H9 (cell line): ENCODE data around the gene SORCS2. TPM values are rescaled to one million over a fixed set of nuclear protein-coding genes. Genes with fewer than 3 reads are reported as not detected.

Experiments
- DNase-seq: peaks from one replicate; pipeline ENCODE4 v3.0.0-alpha.2; 2017
- H2AFZ ChIP-seq: one replicate; pipeline ENCODE4 v1.6.1; 2013; ENCODE audit warnings: mild to moderate bottlenecking, low read length, control low read depth, moderate library complexity
- H2AK5ac ChIP-seq: 2 replicates; pipeline ENCODE4 v1.6.1; 2013; ENCODE audit warnings: low read length, control low read depth, mixed read lengths; ENCODE audit not compliant: insufficient read length
- H2BK120ac ChIP-seq: one replicate; pipeline ENCODE4 v1.6.1; 2013; ENCODE audit warnings: low read depth, mild to moderate bottlenecking, low read length, control low read depth, inconsistent platforms; ENCODE audit not compliant: poor library complexity, severe bottlenecking
- H2BK12ac ChIP-seq: 2 replicates; pipeline ENCODE4 v1.6.1; 2013; ENCODE audit warnings: low read length, control low read depth, mixed read lengths, low read depth; ENCODE audit not compliant: insufficient read length
- H2BK15ac ChIP-seq: 2 replicates; pipeline ENCODE4 v1.6.1; 2013; ENCODE audit warnings: low read depth, low read length, control low read depth
- H2BK20ac ChIP-seq: one replicate; pipeline ENCODE4 v1.6.1; 2013; ENCODE audit warnings: low read depth, mild to moderate bottlenecking, low read length, control low read depth, inconsistent platforms; ENCODE audit not compliant: poor library complexity, severe bottlenecking
- H2BK5ac ChIP-seq: 2 replicates; pipeline ENCODE4 v1.6.1; 2013; ENCODE audit warnings: low read length, control low read depth, mixed read lengths; ENCODE audit not compliant: insufficient read length
- H3K14ac ChIP-seq: 2 replicates; pipeline ENCODE4 v1.6.1; 2013; ENCODE audit warnings: low read length, control low read depth; ENCODE audit not compliant: insufficient read depth
- H3K18ac ChIP-seq: 2 replicates; pipeline ENCODE4 v1.6.1; 2013; ENCODE audit warnings: low read depth, mild to moderate bottlenecking, mixed read lengths, low read length, control low read depth; ENCODE audit not compliant: insufficient read length
- H3K23ac ChIP-seq: 2 replicates; pipeline ENCODE4 v1.6.1; 2013; ENCODE audit warnings: low read length, control low read depth, mixed read lengths, low read depth; ENCODE audit not compliant: insufficient read length
- H3K23me2 ChIP-seq: 2 replicates; pipeline ENCODE4 v1.6.1; 2013; ENCODE audit warnings: low read depth, mild to moderate bottlenecking, mixed read lengths, low read length, control low read depth; ENCODE audit not compliant: insufficient read length, poor library complexity, severe bottlenecking
- H3K27ac ChIP-seq: 2 replicates; pipeline ENCODE4 v1.5.1; 2013; ENCODE audit warnings: low read length, control low read depth, mixed read lengths, low read depth; ENCODE audit not compliant: insufficient read length
- H3K27me3 ChIP-seq: 2 replicates; pipeline ENCODE4 v1.6.1; 2013; ENCODE audit warnings: low read length, control low read depth, inconsistent platforms; ENCODE audit not compliant: insufficient read depth
- H3K4ac ChIP-seq: 2 replicates; pipeline ENCODE4 v1.6.1; 2013; ENCODE audit warnings: low read depth, mild to moderate bottlenecking, control low read depth, inconsistent platforms, low read length, moderate library complexity
- H3K4me1 ChIP-seq: 2 replicates; pipeline ENCODE4 v1.6.1; 2013; ENCODE audit warnings: low read length, control low read depth, inconsistent platforms; ENCODE audit not compliant: insufficient read depth
- H3K4me2 ChIP-seq: 2 replicates; pipeline ENCODE4 v1.6.1; 2013; ENCODE audit warnings: low read length, control low read depth, mixed read lengths; ENCODE audit not compliant: insufficient read length, insufficient read depth
- H3K56ac ChIP-seq: 2 replicates; pipeline ENCODE4 v1.6.1; 2013; ENCODE audit warnings: low read depth, mild to moderate bottlenecking, mixed read lengths, low read length, control low read depth; ENCODE audit not compliant: insufficient read length
- H3K79me1 ChIP-seq: 2 replicates; pipeline ENCODE4 v1.6.1; 2013; ENCODE audit warnings: low read depth, mild to moderate bottlenecking, moderate library complexity, low read length, control low read depth, inconsistent platforms; ENCODE audit not compliant: insufficient read depth, poor library complexity, severe bottlenecking
- H3K79me2 ChIP-seq: 2 replicates; pipeline ENCODE4 v1.6.1; 2013; ENCODE audit warnings: low read length, control low read depth, inconsistent platforms; ENCODE audit not compliant: insufficient read depth
- H3K9ac ChIP-seq: 2 replicates; pipeline ENCODE4 v1.6.1; 2013; ENCODE audit warnings: low read length, control low read depth, mixed read lengths; ENCODE audit not compliant: insufficient read length; ENCODE audit errors: extremely low read depth
- H3K9me3 ChIP-seq: one replicate; pipeline ENCODE4 v1.6.1; 2013; ENCODE audit warnings: low read depth, low read length, inconsistent platforms; ENCODE audit not compliant: control insufficient read depth
- H3T11ph ChIP-seq: one replicate; pipeline ENCODE4 v1.6.1; 2013; ENCODE audit warnings: mild to moderate bottlenecking, low read length, control low read depth, inconsistent platforms
- H4K20me1 ChIP-seq: one replicate; pipeline ENCODE4 v1.6.1; 2013; ENCODE audit not compliant: control insufficient read depth, insufficient read length, insufficient read depth
- H4K5ac ChIP-seq: 2 replicates; pipeline ENCODE4 v1.6.1; 2013; ENCODE audit warnings: low read depth, mild to moderate bottlenecking, mixed read lengths, low read length, control low read depth; ENCODE audit not compliant: insufficient read length
- H4K8ac ChIP-seq: replicated peaks from 2 replicates; pipeline ENCODE4 v1.6.1; 2013; ENCODE audit warnings: low read length, control low read depth, mixed read lengths, low read depth; ENCODE audit not compliant: insufficient read length
- H4K91ac ChIP-seq: 2 replicates; pipeline ENCODE4 v1.6.1; 2013; ENCODE audit warnings: low read depth, mild to moderate bottlenecking, moderate library complexity, mixed read lengths, low read length, control low read depth; ENCODE audit not compliant: insufficient read length
- H3K27ac Mint-ChIP-seq, 3 experiments: 2 replicates in 2 of 3; 3 replicates in 1 of 3; pipeline ENCODE4 v1.8.0; 2020 to 2021; ENCODE audit warnings: mixed read lengths in 3 of 3, mild to moderate bottlenecking in 1 of 3, moderate library complexity in 1 of 3
- H3K27me3 Mint-ChIP-seq: 2 replicates; pipeline ENCODE4 v1.8.0; 2021; ENCODE audit warnings: low read depth, mild to moderate bottlenecking, moderate library complexity, mixed read lengths
- H3K36me3 Mint-ChIP-seq, 3 experiments: 2 replicates in 2 of 3; 3 replicates in 1 of 3; pipeline ENCODE4 v1.8.0; 2020 to 2021; ENCODE audit warnings: low read depth in 3 of 3, mixed read lengths in 3 of 3; ENCODE audit not compliant: insufficient read depth in 1 of 3
- H3K4me1 Mint-ChIP-seq, 2 experiments: 2 replicates each; pipeline ENCODE4 v1.8.0; 2020; ENCODE audit warnings: mixed read lengths in 2 of 2
- H3K4me3 Mint-ChIP-seq, 2 experiments: 2 replicates in 1 of 2; 3 replicates in 1 of 2; pipeline ENCODE4 v1.8.0; 2020 to 2021; ENCODE audit warnings: mild to moderate bottlenecking in 2 of 2, mixed read lengths in 2 of 2, moderate library complexity in 1 of 2
- H3K9me3 Mint-ChIP-seq, 2 experiments: 2 replicates in 1 of 2; 3 replicates in 1 of 2; pipeline ENCODE4 v1.8.0; 2020; ENCODE audit warnings: mild to moderate bottlenecking in 2 of 2, mixed read lengths in 2 of 2, moderate library complexity in 1 of 2
- WGBS: extraction: QIAGEN DNeasy Blood & Tissue Kit; methylation state at CpG from one replicate; pipeline ENCODE4 v1.1.7; 2013; ENCODE audit warnings: missing lambda C conversion rate, low lambda C conversion rate, mixed read lengths; ENCODE audit not compliant: insufficient read length; ENCODE audit errors: extremely low coverage; 5-methylcytosine and 5-hydroxymethylcytosine counted together
- total RNA-seq: library from RNA; stranded (reverse); gene quantifications from 2 replicates; pipeline ENCODE4 v1.2.1, GENCODE V29; 2021
- TF ChIP-seq, protein P1 (sequence below): fragments of 200-600 bp; sonication (generic); conservative IDR thresholded peaks from 3 replicates; pipeline ENCODE4 v1.8.0; 2021; ENCODE audit warnings: antibody characterized with exemption, mild to moderate bottlenecking

Gene SORCS2
- total RNA-seq, 1 experiment from 2014 or later: 0.57 TPM

DNA sequence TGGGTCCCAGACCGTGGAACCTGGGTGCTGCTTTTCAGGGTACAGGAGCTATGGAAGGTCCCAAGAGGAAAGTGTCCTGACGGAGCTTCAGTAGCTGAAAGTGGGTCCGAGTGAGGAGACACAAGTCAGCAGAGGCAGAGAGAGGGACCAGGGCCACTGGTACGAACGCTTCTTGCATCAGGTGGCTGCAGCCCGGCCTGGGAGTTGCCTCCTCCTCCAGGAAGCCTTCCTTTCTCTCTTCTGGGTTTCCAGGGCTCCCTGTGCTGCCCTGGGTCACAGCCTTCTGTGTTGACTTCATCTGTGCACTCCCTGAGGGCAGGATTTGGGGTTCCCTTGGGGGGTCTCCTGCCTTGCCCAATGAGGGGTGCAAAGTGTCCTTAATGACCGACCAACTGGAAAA lies 94.5 kb downstream of the SORCS2 start:
- Histone ChIP-seq H2BK20ac (no peak overlapping the region), H3K79me1 (no peaks in the 10 kb centered on the region), H2AK5ac (no peak overlapping the region), H4K20me1 (no peaks in the 10 kb centered on the region), H4K5ac (no peak overlapping the region), H3K9me3 (no peaks in the 10 kb centered on the region), H3K27ac (no peak overlapping the region), H3K4ac (no peak overlapping the region), H3K56ac (no peak overlapping the region), H3K4me2 (no peak overlapping the region), H2BK120ac (no peak overlapping the region), H3K18ac (no peak overlapping the region), H3K14ac (no peak overlapping the region; the same call in 1 of the 2 replicates), H4K8ac (no peak overlapping the region), H3K79me2 (no peaks in the 10 kb centered on the region), H3K27me3 (no peaks in the 10 kb centered on the region), H2BK15ac (no peak overlapping the region), H2BK12ac (no peak overlapping the region), H4K91ac (no peak overlapping the region), H3K4me1 (no peaks in the 10 kb centered on the region), H2AFZ (no peak overlapping the region), H3K23ac (no peak overlapping the region), H3T11ph (no peak overlapping the region), H3K9ac (no peak overlapping the region), H3K23me2 (no peaks in the 10 kb centered on the region), H2BK5ac (no peak overlapping the region)
- no peak for DNase-seq
- WGBS: no CpG with 5 or more reads among the region's 7 CpGs
- Mint-ChIP-seq H3K27ac (no peak overlapping the region), H3K36me3 (no peaks in the 10 kb centered on the region), H3K9me3 (no peaks in the 10 kb centered on the region), H3K27me3 (peaks cover 14% of the 10 kb centered on the region), H3K4me1 (0 out of 4 replicates have a peak, but pooled peaks cover 0 to 1% of the 10 kb centered on the region in 2 experiments), H3K4me3 (no peak overlapping the region)
- TF ChIP-seq, protein P1, sequence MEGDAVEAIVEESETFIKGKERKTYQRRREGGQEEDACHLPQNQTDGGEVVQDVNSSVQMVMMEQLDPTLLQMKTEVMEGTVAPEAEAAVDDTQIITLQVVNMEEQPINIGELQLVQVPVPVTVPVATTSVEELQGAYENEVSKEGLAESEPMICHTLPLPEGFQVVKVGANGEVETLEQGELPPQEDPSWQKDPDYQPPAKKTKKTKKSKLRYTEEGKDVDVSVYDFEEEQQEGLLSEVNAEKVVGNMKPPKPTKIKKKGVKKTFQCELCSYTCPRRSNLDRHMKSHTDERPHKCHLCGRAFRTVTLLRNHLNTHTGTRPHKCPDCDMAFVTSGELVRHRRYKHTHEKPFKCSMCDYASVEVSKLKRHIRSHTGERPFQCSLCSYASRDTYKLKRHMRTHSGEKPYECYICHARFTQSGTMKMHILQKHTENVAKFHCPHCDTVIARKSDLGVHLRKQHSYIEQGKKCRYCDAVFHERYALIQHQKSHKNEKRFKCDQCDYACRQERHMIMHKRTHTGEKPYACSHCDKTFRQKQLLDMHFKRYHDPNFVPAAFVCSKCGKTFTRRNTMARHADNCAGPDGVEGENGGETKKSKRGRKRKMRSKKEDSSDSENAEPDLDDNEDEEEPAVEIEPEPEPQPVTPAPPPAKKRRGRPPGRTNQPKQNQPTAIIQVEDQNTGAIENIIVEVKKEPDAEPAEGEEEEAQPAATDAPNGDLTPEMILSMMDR: no peak
